Uterus (tissue), 2 donors: ENCODE results near the gene PCDHA8.
A peak's percentile ranks its signal among the peaks of the same experiment; 100 is the strongest.

ENCODE experiments used
- CTCF ChIP-seq, 4 experiments: fragments of 200-600 bp in 2 of 4; fragments of 450-650 bp in 2 of 4; sonication (generic) in 2 of 4; IDR thresholded peaks; one replicate each; pipeline ENCODE4 v1.5.1; 2016 to 2019; ENCODE audit warnings: antibody characterized with exemption in 4 of 4, mild to moderate bottlenecking in 2 of 4, moderate library complexity in 1 of 4
- POLR2A ChIP-seq, 2 donors: fragments of 450-650 bp; IDR thresholded peaks; one replicate each; pipeline ENCODE4 v1.6.1; 2016; ENCODE audit warnings: antibody characterized with exemption in 2 of 2, mild to moderate bottlenecking in 1 of 2, moderate library complexity in 1 of 2

- no peak for TF ChIP-seq POLR2A (IDR thresholded peaks at IDR 0.05)
- peak in 3 of 4 experiments; percentile 8 to 30 (median 12) for TF ChIP-seq CTCF (IDR thresholded peaks at IDR 0.05)
Measured at GRCh38 chr5:140868721-140869554, 28.0 kb downstream of the PCDHA8 start, which contains the start of gene PCDHA11.
